Prostate gland (tissue), 2 donors: ENCODE measurements around the gene HSPH1.

Source experiments
- POLR2A ChIP-seq: fragments of 450-650 bp; IDR thresholded peaks from one replicate; pipeline ENCODE4 v1.6.1; 2016; ENCODE audit warnings: antibody characterized with exemption, mild to moderate bottlenecking
- TF ChIP-seq, protein P1 (sequence below), 4 experiments: fragments of 200-600 bp in 2 of 4; fragments of 450-650 bp in 2 of 4; sonication (generic) in 2 of 4; IDR thresholded peaks; 1 replicate in 3 of 4; 2 replicates in 1 of 4; pipeline ENCODE4 v1.5.1; 2016 to 2019; ENCODE audit warnings: antibody characterized with exemption in 4 of 4, mild to moderate bottlenecking in 2 of 4, moderate library complexity in 2 of 4

DNA sequence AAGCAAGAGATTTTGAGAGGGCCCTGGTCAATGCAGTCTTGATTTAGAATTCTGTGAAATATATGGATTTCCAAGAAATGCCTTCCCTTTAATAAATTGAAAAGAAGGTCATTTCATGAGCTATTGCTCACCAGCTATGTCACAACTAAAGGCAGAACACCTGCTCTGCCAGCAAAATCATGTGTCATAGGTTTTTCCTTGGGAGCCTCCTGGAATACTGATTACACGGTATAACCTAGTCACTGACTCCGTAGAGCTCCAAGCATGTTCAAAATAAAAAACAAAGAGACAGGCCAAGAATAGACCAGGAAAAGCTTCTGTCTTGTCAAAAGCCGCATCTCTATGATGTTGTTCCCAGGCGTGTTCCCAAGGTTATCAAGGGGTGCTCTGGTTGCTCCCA lies 45.5 kb downstream of the HSPH1 start:
- TF ChIP-seq, protein P1, sequence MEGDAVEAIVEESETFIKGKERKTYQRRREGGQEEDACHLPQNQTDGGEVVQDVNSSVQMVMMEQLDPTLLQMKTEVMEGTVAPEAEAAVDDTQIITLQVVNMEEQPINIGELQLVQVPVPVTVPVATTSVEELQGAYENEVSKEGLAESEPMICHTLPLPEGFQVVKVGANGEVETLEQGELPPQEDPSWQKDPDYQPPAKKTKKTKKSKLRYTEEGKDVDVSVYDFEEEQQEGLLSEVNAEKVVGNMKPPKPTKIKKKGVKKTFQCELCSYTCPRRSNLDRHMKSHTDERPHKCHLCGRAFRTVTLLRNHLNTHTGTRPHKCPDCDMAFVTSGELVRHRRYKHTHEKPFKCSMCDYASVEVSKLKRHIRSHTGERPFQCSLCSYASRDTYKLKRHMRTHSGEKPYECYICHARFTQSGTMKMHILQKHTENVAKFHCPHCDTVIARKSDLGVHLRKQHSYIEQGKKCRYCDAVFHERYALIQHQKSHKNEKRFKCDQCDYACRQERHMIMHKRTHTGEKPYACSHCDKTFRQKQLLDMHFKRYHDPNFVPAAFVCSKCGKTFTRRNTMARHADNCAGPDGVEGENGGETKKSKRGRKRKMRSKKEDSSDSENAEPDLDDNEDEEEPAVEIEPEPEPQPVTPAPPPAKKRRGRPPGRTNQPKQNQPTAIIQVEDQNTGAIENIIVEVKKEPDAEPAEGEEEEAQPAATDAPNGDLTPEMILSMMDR (IDR thresholded peaks at IDR 0.05), result no peak
- no peak for TF ChIP-seq POLR2A
